Neural progenitor cell (in vitro differentiated cells): ENCODE results near the gene BICDL1. TPM values are rescaled to one million over a fixed set of nuclear protein-coding genes. Genes with fewer than 3 reads are reported as not detected.

Experiments used
- DNase-seq: peaks from one replicate; pipeline ENCODE4 v3.0.0-alpha.2; 2016; ENCODE audit warnings: low spot score
- H2AFZ ChIP-seq: fragments of 200-600 bp; sonication (generic); replicated peaks from 2 replicates; pipeline ENCODE4 v1.6.1; 2016; ENCODE audit warnings: antibody characterized with exemption
- H3F3A ChIP-seq: fragments of 200-600 bp; sonication (generic); 2 replicates; pipeline ENCODE4 v1.6.1; 2016; ENCODE audit warnings: antibody characterized with exemption, low read depth
- H3K27ac ChIP-seq: fragments of 200-600 bp; sonication (generic); 2 replicates; pipeline ENCODE4 v1.5.1; 2016; ENCODE audit warnings: mild to moderate bottlenecking
- H3K27me3 ChIP-seq: fragments of 200-600 bp; sonication (generic); 2 replicates; pipeline ENCODE4 v1.6.1; 2016; ENCODE audit warnings: mild to moderate bottlenecking, moderate library complexity
- H3K36me3 ChIP-seq: fragments of 200-600 bp; sonication (generic); 2 replicates; pipeline ENCODE4 v1.5.1; 2016
- H3K4me1 ChIP-seq: fragments of 200-600 bp; sonication (generic); 2 replicates; pipeline ENCODE4 v1.6.1; 2016; ENCODE audit warnings: mixed run types
- H3K4me2 ChIP-seq: fragments of 200-600 bp; sonication (generic); 2 replicates; pipeline ENCODE4 v1.6.1; 2016
- H3K4me3 ChIP-seq: fragments of 200-600 bp; sonication (generic); 2 replicates; pipeline ENCODE4 v1.5.1; 2016
- H3K79me2 ChIP-seq: fragments of 200-600 bp; sonication (generic); 2 replicates; pipeline ENCODE4 v1.6.1; 2016; ENCODE audit warnings: low read depth
- H3K9ac ChIP-seq: fragments of 200-600 bp; sonication (generic); 2 replicates; pipeline ENCODE4 v1.6.1; 2016
- H3K9me3 ChIP-seq: fragments of 200-600 bp; sonication (generic); 2 replicates; pipeline ENCODE4 v1.5.1; 2016; ENCODE audit warnings: low read depth
- H4K20me1 ChIP-seq: fragments of 200-600 bp; sonication (generic); 2 replicates; pipeline ENCODE4 v1.6.1; 2016; ENCODE audit warnings: low read depth
- H3K27ac Mint-ChIP-seq: 3 replicates; pipeline ENCODE4 v1.8.0; 2021; ENCODE audit warnings: mixed read lengths
- H3K27me3 Mint-ChIP-seq: 2 replicates; pipeline ENCODE4 v1.8.0; 2022; ENCODE audit warnings: low read depth, mild to moderate bottlenecking, inconsistent platforms, moderate library complexity, mixed read lengths; ENCODE audit not compliant: insufficient read depth
- H3K36me3 Mint-ChIP-seq: 3 replicates; pipeline ENCODE4 v1.8.0; 2021; ENCODE audit warnings: mixed read lengths
- H3K4me1 Mint-ChIP-seq: 3 replicates; pipeline ENCODE4 v1.8.0; 2021; ENCODE audit warnings: mixed read lengths
- H3K4me3 Mint-ChIP-seq: 3 replicates; pipeline ENCODE4 v1.8.0; 2021; ENCODE audit warnings: mild to moderate bottlenecking, moderate library complexity, mixed read lengths
- H3K9me3 Mint-ChIP-seq: 3 replicates; pipeline ENCODE4 v1.8.0; 2020; ENCODE audit warnings: mixed read lengths
- CTCF ChIP-seq: fragments of 200-600 bp; sonication (generic); IDR thresholded peaks from 2 replicates; pipeline ENCODE4 v1.5.1; 2017; ENCODE audit warnings: antibody characterized with exemption, mild to moderate bottlenecking
- EZH2 ChIP-seq: fragments of 200-600 bp; sonication (generic); IDR thresholded peaks from 2 replicates; pipeline ENCODE4 v1.6.1; 2017; ENCODE audit warnings: antibody characterized with exemption, mild to moderate bottlenecking, moderate library complexity
- EZH2phosphoT487 ChIP-seq: fragments of 200-600 bp; sonication (generic); IDR thresholded peaks from 2 replicates; pipeline ENCODE4 v1.6.1; 2017; ENCODE audit warnings: antibody characterized with exemption
- total RNA-seq: library from RNA; depleted of rRNA; stranded (reverse); fragments of >200 nt; gene quantifications from 2 replicates; pipeline ENCODE4 v1.2.3, GENCODE V29; 2015; ENCODE audit warnings: low replicate concordance

The BICDL1 gene
- total RNA-seq, 1 donor from 2014 or later, result 3.8 TPM

GRCh38 chr12:120078868-120079267 lies 89.8 kb downstream of the BICDL1 start:
- H3K27me3 ChIP-seq, result no peaks in the 10 kb centered on the region
- DNase-seq, result no peak
- H3K79me2 ChIP-seq, result no peaks in the 10 kb centered on the region
- no peak overlapping the region for H3K27ac ChIP-seq
- H4K20me1 ChIP-seq, result no peaks in the 10 kb centered on the region
- H3K4me2 ChIP-seq, result no peak overlapping the region
- no peaks in the 10 kb centered on the region for H3K9me3 ChIP-seq
- no peaks in the 10 kb centered on the region for H3K27me3 Mint-ChIP-seq
- H3K27ac Mint-ChIP-seq, result no peak overlapping the region
- H3K36me3 Mint-ChIP-seq, result peaks cover 1% of the 10 kb centered on the region
- H3K4me3 ChIP-seq, result no peak overlapping the region
- no peaks in the 10 kb centered on the region for H3F3A ChIP-seq
- H3K9me3 Mint-ChIP-seq, result no peaks in the 10 kb centered on the region
- TF ChIP-seq EZH2 (no peak), CTCF (no peak), EZH2phosphoT487 (no peak)
- no peak overlapping the region for H3K9ac ChIP-seq
- no peaks in the 10 kb centered on the region for H3K4me1 ChIP-seq
- no peaks in the 10 kb centered on the region for H3K36me3 ChIP-seq
- H3K4me3 Mint-ChIP-seq, result no peak overlapping the region
- H2AFZ ChIP-seq, result no peak overlapping the region
- peaks cover 5% of the 10 kb centered on the region for H3K4me1 Mint-ChIP-seq

- Histone ChIP-seq H3K79me2 (no peaks in the 10 kb centered on the region), H3K4me2 (no peak overlapping the region), H2AFZ (no peak overlapping the region), H3K27me3 (no peaks in the 10 kb centered on the region), H3K4me1 (no peaks in the 10 kb centered on the region), H3K36me3 (no peaks in the 10 kb centered on the region), H3K4me3 (no peak overlapping the region), H4K20me1 (no peaks in the 10 kb centered on the region), H3F3A (no peaks in the 10 kb centered on the region), H3K9ac (no peak overlapping the region), H3K27ac (no peak overlapping the region), H3K9me3 (no peaks in the 10 kb centered on the region)
- Mint-ChIP-seq H3K27ac (no peak overlapping the region), H3K36me3 (peaks cover 1% of the 10 kb centered on the region), H3K27me3 (no peaks in the 10 kb centered on the region), H3K9me3 (no peaks in the 10 kb centered on the region), H3K4me3 (no peak overlapping the region), H3K4me1 (peaks cover 5% of the 10 kb centered on the region)
- no peak for DNase-seq
- TF ChIP-seq CTCF, result no peak
- no peak for TF ChIP-seq EZH2phosphoT487
- TF ChIP-seq EZH2, result no peak
Measured at GRCh38 chr12:120079411-120080400, 90.7 kb downstream of the BICDL1 start.

- no peak for DNase-seq
- TF ChIP-seq EZH2phosphoT487 (no peak), CTCF (no peak), EZH2 (no peak)
- H2AFZ ChIP-seq, result no peak overlapping the region
- H4K20me1 ChIP-seq, result no peaks in the 10 kb centered on the region
- Mint-ChIP-seq H3K4me3 (no peak overlapping the region), H3K27ac (no peak overlapping the region), H3K27me3 (no peaks in the 10 kb centered on the region), H3K4me1 (peaks cover 20% of the 10 kb centered on the region), H3K36me3 (peaks cover 1% of the 10 kb centered on the region), H3K9me3 (no peaks in the 10 kb centered on the region)
- H3K36me3 ChIP-seq, result no peaks in the 10 kb centered on the region
- H3K27ac ChIP-seq, result no peak overlapping the region
- H3K9ac ChIP-seq, result no peak overlapping the region
- peaks cover 8% of the 10 kb centered on the region for H3K4me1 ChIP-seq
- no peaks in the 10 kb centered on the region for H3K79me2 ChIP-seq
- no peaks in the 10 kb centered on the region for H3K27me3 ChIP-seq
- H3K9me3 ChIP-seq, result no peaks in the 10 kb centered on the region
- no peaks in the 10 kb centered on the region for H3F3A ChIP-seq
- H3K4me2 ChIP-seq, result no peak overlapping the region
- H3K4me3 ChIP-seq, result no peak overlapping the region
Measured at GRCh38 chr12:120081641-120082040, 92.6 kb downstream of the BICDL1 start.
